Measurements from ENCODE around the gene TEP1.

The TEP1 gene

DNA sequence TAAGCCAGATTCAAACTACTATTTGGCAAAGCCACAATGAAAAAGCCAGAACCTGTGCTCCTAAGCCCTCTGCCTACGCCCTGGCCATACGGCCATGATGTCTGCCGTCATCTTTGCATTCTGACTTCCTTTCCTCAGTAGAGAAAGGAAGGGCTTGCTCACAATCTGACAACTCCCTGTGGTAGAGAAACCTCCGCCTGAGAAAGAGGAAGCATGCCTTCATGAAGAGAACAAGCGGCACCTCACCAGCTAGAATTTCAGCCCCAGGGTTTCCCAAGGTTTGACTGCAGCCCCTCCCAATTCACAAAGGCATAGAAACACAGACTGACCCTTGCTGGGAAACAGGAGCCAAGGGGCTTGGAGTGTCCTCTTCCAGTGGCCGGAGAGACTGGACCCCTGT, 25.7 kb downstream of the TEP1 start:
- Histone ChIP-seq H3K9me3 (replicated peaks in 1 of 11) (no peaks in the 10 kb centered on the region), H4K20me1 (peaks cover 0 to 32% (median 0%) of the 10 kb centered on the region in 11 experiments; a peak in 4 of 22 replicates), H3K4me3 (no peak overlapping the region), H3K36me3 (peaks cover 98 to 100% (median 99%) of the 10 kb centered on the region in 11 experiments), H3K4me2 (peak overlapping the region in 3 of 11 experiments; percentile 35 to 56 (median 37); a peak in 6 of 22 replicates), H3K4me1 (peaks cover 0 to 18% (median 6%) of the 10 kb centered on the region in 10 experiments; a peak in 9 of 20 replicates), H3K27ac (peak overlapping the region in 2 of 11 experiments; percentile 1 to 38; a peak in 4 of 22 replicates), H3K27me3 (no peaks in the 10 kb centered on the region), H3K9ac (no peak overlapping the region)
- no peak for TF ChIP-seq Cebpa-rat (IDR thresholded peaks at IDR 0.05)

DNA sequence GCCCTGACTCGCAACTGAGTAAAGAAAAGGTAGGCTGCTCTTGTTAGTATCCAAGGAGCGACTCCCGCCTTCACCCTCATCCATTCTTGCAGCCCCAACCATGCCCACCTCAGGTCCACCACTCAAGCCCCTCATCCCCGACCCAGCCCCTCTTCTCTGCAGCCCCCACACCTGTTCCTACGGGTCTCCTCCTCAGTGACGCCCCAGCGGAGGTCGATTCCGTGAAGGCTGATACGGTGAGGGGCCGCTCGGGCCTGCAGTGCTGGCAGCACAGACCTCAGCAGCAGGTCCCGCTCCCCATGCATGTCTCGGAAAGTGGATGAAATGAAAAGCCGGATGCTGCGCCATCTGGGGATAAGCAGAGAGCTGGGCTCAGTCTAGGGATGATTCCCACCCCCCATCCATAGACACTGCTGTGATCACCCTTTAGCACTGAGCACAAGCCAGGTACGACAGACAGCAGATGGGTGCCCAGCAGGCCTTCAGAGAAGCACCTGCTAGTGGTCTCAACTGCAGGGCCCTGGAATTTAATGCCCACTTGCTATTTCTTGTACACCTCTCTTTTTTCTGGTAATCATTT, 26.9 kb downstream of the TEP1 start:
- no peak overlapping the region for H3K4me2 ChIP-seq
- H3K4me1 ChIP-seq, result peaks cover 0 to 18% (median 6%) of the 10 kb centered on the region in 10 experiments; a peak in 9 of 20 replicates
- no peak overlapping the region for H3K27ac ChIP-seq
- no peaks in the 10 kb centered on the region for H3K27me3 ChIP-seq
- no peak for TF ChIP-seq Cebpa-rat (IDR thresholded peaks at IDR 0.05)
- H4K20me1 ChIP-seq, result peaks cover 0 to 44% (median 0%) of the 10 kb centered on the region in 11 experiments; a peak in 3 of 22 replicates
- H3K36me3 ChIP-seq, result peaks cover 98 to 100% (median 99%) of the 10 kb centered on the region in 11 experiments
- no peaks in the 10 kb centered on the region for H3K9me3 ChIP-seq (replicated peaks in 1 of 11)
- H3K4me3 ChIP-seq, result no peak overlapping the region
- H3K9ac ChIP-seq, result no peak overlapping the region

GRCh38 chr14:20384886-20385285, 28.4 kb downstream of the TEP1 start:
- H3K27me3 ChIP-seq, result no peaks in the 10 kb centered on the region
- no peaks in the 10 kb centered on the region for H3K9me3 ChIP-seq (replicated peaks in 1 of 11)
- H3K27ac ChIP-seq, result no peak overlapping the region
- no peak overlapping the region for H3K9ac ChIP-seq
- peaks cover 98 to 100% (median 99%) of the 10 kb centered on the region in 11 experiments for H3K36me3 ChIP-seq
- no peak for TF ChIP-seq Cebpa-rat (IDR thresholded peaks at IDR 0.05)
- H3K4me1 ChIP-seq, result peaks cover 0 to 18% (median 6%) of the 10 kb centered on the region in 10 experiments; a peak in 9 of 20 replicates
- no peak overlapping the region for H3K4me2 ChIP-seq
- H4K20me1 ChIP-seq, result peaks cover 0 to 46% (median 0%) of the 10 kb centered on the region in 11 experiments; a peak in 3 of 22 replicates
- no peak overlapping the region for H3K4me3 ChIP-seq

DNA sequence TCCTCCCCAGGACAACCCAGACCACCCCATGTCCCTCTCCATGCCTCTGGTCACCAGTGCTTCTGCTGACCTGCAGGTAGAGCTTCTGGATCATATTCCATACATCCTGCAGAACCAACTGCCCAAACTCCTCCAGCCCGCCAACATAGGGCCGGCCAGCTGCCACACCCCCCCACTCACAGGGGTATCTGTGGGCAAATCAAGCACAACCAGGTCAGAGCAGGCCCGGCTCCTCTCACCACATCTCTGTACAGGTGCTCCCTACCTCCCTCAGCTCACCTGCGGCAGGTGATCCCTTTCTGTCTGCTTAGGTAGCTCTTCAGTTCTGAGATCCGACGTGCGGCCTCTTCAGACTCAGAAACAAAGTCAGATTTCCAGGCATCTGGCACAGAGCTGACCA, 29.0 kb downstream of the TEP1 start:
- no peak for TF ChIP-seq Cebpa-rat (IDR thresholded peaks at IDR 0.05)
- peaks cover 0 to 18% (median 6%) of the 10 kb centered on the region in 10 experiments; a peak in 9 of 20 replicates for H3K4me1 ChIP-seq
- H3K9me3 ChIP-seq (replicated peaks in 1 of 11), result no peaks in the 10 kb centered on the region
- H3K4me2 ChIP-seq, result no peak overlapping the region
- peaks cover 98 to 100% (median 99%) of the 10 kb centered on the region in 11 experiments for H3K36me3 ChIP-seq
- H3K27ac ChIP-seq, result no peak overlapping the region
- H3K4me3 ChIP-seq, result no peak overlapping the region
- H4K20me1 ChIP-seq, result peaks cover 0 to 46% (median 0%) of the 10 kb centered on the region in 11 experiments; a peak in 3 of 22 replicates
- no peaks in the 10 kb centered on the region for H3K27me3 ChIP-seq
- H3K9ac ChIP-seq, result no peak overlapping the region

DNA sequence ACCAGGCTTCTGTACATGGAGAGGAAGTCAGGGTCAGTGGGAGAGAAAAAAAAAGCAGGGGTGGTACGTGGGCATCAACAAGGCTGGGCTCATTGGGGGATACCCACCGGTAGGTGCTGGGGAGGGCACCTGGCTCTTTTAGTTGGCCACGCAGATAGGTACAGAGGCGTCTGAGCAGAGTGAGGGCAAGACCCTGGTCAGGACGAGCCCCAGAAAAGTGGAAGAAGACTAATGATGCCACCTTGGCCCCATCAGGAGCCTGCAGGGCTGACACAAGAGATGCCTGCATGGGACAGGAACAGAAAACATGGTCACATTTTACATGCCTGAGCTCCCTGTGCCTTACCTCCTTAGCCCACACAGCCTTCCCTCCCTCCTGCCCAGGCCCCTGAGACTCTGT, 29.7 kb downstream of the TEP1 start:
- no peak overlapping the region for H3K4me3 ChIP-seq
- no peaks in the 10 kb centered on the region for H3K27me3 ChIP-seq
- peaks cover 98 to 100% (median 99%) of the 10 kb centered on the region in 11 experiments for H3K36me3 ChIP-seq
- no peaks in the 10 kb centered on the region for H3K9me3 ChIP-seq (replicated peaks in 1 of 11)
- H3K27ac ChIP-seq, result no peak overlapping the region
- TF ChIP-seq Cebpa-rat (IDR thresholded peaks at IDR 0.05), result no peak
- peaks cover 0 to 46% (median 0%) of the 10 kb centered on the region in 11 experiments; a peak in 4 of 22 replicates for H4K20me1 ChIP-seq
- no peak overlapping the region for H3K4me2 ChIP-seq
- no peak overlapping the region for H3K9ac ChIP-seq
- H3K4me1 ChIP-seq, result peaks cover 0 to 15% (median 6%) of the 10 kb centered on the region in 10 experiments; a peak in 9 of 20 replicates

DNA sequence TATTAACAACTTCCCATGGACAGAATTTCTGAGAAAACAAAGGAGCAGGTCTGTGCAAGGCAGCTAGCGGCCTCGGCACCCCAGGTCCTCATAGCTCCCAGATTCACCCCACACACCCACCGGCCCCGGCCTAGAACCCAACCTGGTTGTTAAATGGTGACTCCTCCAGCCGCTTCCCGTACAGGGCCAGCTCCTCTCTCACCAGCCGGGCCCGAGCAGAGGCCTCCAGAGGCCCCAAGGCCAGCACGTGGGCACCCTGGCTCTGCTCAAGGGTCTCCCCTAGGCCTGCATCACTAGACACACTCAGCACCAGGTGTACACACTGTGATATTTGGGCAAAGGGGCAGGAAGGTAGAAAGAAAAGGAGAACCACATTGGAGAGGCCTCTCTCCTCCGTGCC, 30.3 kb downstream of the TEP1 start:
- Histone ChIP-seq H3K4me1 (peaks cover 0 to 9% (median 4%) of the 10 kb centered on the region in 10 experiments; a peak in 9 of 20 replicates), H3K4me3 (no peak overlapping the region), H3K36me3 (peaks cover 98 to 100% (median 99%) of the 10 kb centered on the region in 11 experiments), H3K9me3 (replicated peaks in 1 of 11) (no peaks in the 10 kb centered on the region), H3K27me3 (no peaks in the 10 kb centered on the region), H3K27ac (no peak overlapping the region), H3K4me2 (no peak overlapping the region), H4K20me1 (peaks cover 0 to 52% (median 0%) of the 10 kb centered on the region in 11 experiments; a peak in 4 of 22 replicates), H3K9ac (no peak overlapping the region)
- no peak for TF ChIP-seq Cebpa-rat (IDR thresholded peaks at IDR 0.05)

- Histone ChIP-seq H3K4me3 (no peak overlapping the region), H3K27me3 (no peaks in the 10 kb centered on the region), H3K4me2 (no peak overlapping the region), H3K9me3 (replicated peaks in 1 of 11) (no peaks in the 10 kb centered on the region), H3K9ac (no peak overlapping the region), H3K27ac (no peak overlapping the region), H4K20me1 (peaks cover 0 to 58% (median 0%) of the 10 kb centered on the region in 11 experiments; a peak in 4 of 22 replicates), H3K36me3 (peaks cover 98 to 100% (median 99%) of the 10 kb centered on the region in 11 experiments), H3K4me1 (peaks cover 0 to 4% (median 2%) of the 10 kb centered on the region in 10 experiments; a peak in 8 of 20 replicates)
- no peak for TF ChIP-seq Cebpa-rat (IDR thresholded peaks at IDR 0.05)
Measured at GRCh38 chr14:20382526-20382925, 30.8 kb downstream of the TEP1 start.

- no peaks in the 10 kb centered on the region for H3K4me1 ChIP-seq
Measured at GRCh38 chr14:20381341-20381740, 32.0 kb downstream of the TEP1 start.

DNA sequence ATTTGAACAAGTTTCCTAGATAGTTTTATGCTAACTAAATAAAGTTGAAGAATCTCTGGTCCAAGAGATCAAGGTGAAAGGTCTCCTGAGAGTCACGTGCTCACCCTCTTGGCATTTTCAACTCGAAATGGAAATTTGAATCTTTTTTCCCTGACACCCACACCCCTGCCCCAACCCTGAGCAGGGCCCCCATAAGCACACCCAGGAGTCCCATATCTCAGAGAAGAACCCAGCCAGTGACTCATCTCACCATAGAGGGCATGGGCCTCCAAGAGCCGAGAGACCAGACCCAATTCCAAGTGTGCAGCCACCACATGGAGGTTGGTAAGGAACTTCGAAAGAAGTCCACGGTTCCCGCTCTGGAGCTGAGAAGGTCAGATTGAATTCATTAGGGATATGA, 32.6 kb downstream of the TEP1 start:
- Histone ChIP-seq H3K4me3 (no peak overlapping the region), H3K4me1 (no peaks in the 10 kb centered on the region), H3K27ac (no peak overlapping the region), H3K9me3 (replicated peaks in 1 of 11) (no peaks in the 10 kb centered on the region), H3K4me2 (no peak overlapping the region), H3K9ac (no peak overlapping the region), H4K20me1 (peaks cover 0 to 68% (median 0%) of the 10 kb centered on the region in 11 experiments; a peak in 5 of 22 replicates), H3K36me3 (peaks cover 100% of the 10 kb centered on the region in 11 experiments), H3K27me3 (no peaks in the 10 kb centered on the region)
- TF ChIP-seq Cebpa-rat (IDR thresholded peaks at IDR 0.05), result no peak

More at GRCh38 chr14:20381341-20381740, 32.0 kb downstream of the TEP1 start:
- no peaks in the 10 kb centered on the region for H3K9me3 ChIP-seq (replicated peaks in 1 of 11)
- H3K27ac ChIP-seq, result no peak overlapping the region
- no peaks in the 10 kb centered on the region for H3K27me3 ChIP-seq
- H3K36me3 ChIP-seq, result peaks cover 100% of the 10 kb centered on the region in 11 experiments
- H3K4me2 ChIP-seq, result no peak overlapping the region
- no peak overlapping the region for H3K4me3 ChIP-seq
- peaks cover 0 to 67% (median 0%) of the 10 kb centered on the region in 11 experiments; a peak in 4 of 22 replicates for H4K20me1 ChIP-seq
- TF ChIP-seq Cebpa-rat (IDR thresholded peaks at IDR 0.05), result no peak
- H3K9ac ChIP-seq, result no peak overlapping the region
